ENCODE data around the gene METTL27.
"Not testable (repeated sequence)": the region's sequence is repeated elsewhere in the genome, so short reads cannot be mapped to it uniquely, and the experiment has no call there.

Gene METTL27

DNA sequence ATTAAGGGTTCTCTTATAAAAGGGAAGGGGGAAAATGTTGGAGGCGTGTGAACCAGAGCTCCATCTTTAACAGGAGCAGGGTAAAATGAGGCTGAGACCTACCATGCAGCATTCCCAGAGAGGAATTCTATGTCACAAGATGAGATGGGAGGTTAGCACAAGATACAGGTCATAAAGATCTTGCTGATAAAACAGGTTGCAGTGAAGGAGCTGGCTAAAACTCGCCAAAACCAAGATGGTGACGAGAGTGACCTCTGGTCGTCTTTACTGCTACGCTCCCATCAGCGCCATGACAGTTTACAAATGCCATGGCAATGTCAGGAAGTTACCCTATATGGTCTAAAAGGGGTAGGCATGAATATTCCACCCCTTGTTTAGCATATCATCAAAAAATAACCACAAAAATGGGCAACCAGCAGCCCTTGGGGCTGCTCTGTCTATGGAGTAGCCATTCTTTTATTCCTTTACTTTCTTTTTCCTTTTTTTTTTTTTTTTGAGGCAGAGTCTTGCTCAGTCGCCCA, 51.1 kb downstream of the METTL27 start:
- not testable (repeated sequence) for H3K27ac ChIP-seq, H3K4me3 ChIP-seq

DNA sequence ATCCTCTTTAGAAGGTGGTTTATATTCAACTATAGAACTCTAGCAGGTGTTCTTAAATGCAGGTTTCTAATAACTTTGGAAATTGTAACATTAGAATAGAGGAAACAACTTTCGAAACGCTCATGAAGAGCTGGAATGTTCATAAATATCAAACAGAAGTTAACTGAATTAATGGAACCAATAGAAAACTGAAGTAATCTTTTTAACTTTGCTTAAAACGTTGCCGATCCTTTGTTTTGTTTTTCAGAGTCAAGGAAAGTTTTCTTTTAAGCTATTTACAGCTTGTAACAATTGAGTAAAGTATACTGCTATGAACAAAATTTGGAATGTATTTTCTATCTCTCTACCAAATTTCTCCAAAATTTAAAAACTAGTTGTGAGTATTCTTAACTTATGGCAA, 53.3 kb downstream of the METTL27 start:
- H3K4me3 ChIP-seq: no peak overlapping the region
- no peak overlapping the region for H3K27ac ChIP-seq

DNA sequence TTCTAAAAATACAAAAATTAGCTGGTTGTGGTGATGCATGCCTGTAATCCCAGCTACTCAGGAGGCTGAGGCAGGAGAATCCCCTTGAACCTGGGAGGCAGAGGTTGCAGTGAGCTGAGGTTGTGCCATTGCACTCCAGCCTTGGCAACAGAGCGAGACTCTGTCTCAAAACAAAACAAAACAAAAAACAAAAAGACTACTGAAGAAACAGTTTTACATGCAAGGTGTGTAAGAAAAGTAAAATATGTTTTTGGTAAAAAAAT, 54.6 kb downstream of the METTL27 start:
- H3K4me3 ChIP-seq, H3K27ac ChIP-seq: not testable (repeated sequence)

DNA sequence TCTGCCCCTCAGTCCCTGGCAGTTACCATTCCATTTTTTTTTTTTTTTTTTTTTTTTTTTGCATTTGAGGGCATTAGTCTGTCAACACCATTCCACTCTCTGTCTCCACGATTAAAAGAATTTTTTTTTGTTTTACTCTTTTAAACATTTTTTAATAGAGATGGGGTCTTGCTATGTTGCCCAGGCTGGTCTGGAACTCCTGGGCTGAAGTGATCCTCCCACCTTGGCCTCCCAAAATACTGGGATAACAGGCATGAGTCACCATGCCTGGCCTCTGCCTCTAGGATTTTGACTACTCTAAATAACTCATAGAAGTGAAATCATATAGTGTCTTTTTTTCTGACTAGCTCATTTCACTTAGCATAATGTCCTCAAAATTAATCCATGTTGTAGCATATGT, 55.7 kb downstream of the METTL27 start:
- no peak overlapping the region for H3K27ac ChIP-seq
- no peak overlapping the region for H3K4me3 ChIP-seq
